OCI-LY3 (cell line): ENCODE results near the gene SLC4A7.
"Not testable (repeated sequence)": the region's sequence is repeated elsewhere in the genome, so short reads cannot be mapped to it uniquely, and the experiment has no call there.

Experiments
- H2AFZ ChIP-seq: fragments of 200-600, 300-600 bp; shearing (Covaris generic); 2 replicates; pipeline ENCODE4 v1.6.0; 2014; ENCODE audit warnings: antibody characterized with exemption, low read depth, low read length
- H3K27ac ChIP-seq: fragments of 200-600, 300-600 bp; sonication (generic); 2 replicates; pipeline ENCODE4 v1.5.1; 2014; ENCODE audit warnings: mild to moderate bottlenecking, low read length, moderate library complexity, mixed read lengths
- H3K27me3 ChIP-seq: fragments of 200-600, 300-600 bp; sonication (generic); 2 replicates; pipeline ENCODE4 v1.6.1; 2014; ENCODE audit warnings: low read depth, low read length, mixed read lengths
- H3K36me3 ChIP-seq: fragments of 200-600, 300-600 bp; sonication (generic); replicated peaks from 2 replicates; pipeline ENCODE3; 2014; ENCODE audit warnings: low read depth, low read length, mixed read lengths
- H3K4me1 ChIP-seq: fragments of 300-600, 200-600 bp; sonication (generic); 2 replicates; pipeline ENCODE4 v1.6.1; 2014; ENCODE audit warnings: low read length, mixed read lengths
- H3K4me2 ChIP-seq: fragments of 200-600, 300-600 bp; sonication (generic); 2 replicates; pipeline ENCODE4 v1.6.1; 2014; ENCODE audit warnings: low read length, mixed read lengths
- H3K4me3 ChIP-seq: fragments of 300-600, 200-600 bp; sonication (generic); 2 replicates; pipeline ENCODE4 v1.5.1; 2014; ENCODE audit warnings: antibody characterized with exemption, mild to moderate bottlenecking, low read length, moderate library complexity
- H3K79me2 ChIP-seq: fragments of 300-600, 200-600 bp; shearing (Covaris generic); 2 replicates; pipeline ENCODE4 v1.6.1; 2014; ENCODE audit warnings: mild to moderate bottlenecking, low read length, mixed read lengths
- H3K9ac ChIP-seq: fragments of 300-600, 200-600 bp; shearing (Covaris generic); 2 replicates; pipeline ENCODE4 v1.6.0; 2014; ENCODE audit warnings: mild to moderate bottlenecking, low read length, moderate library complexity
- H3K9me3 ChIP-seq: fragments of 200-600, 300-600 bp; shearing (Covaris generic); 2 replicates; pipeline ENCODE4 v1.6.1; 2014; ENCODE audit warnings: low read length, mixed read lengths; ENCODE audit not compliant: insufficient read depth
- H4K20me1 ChIP-seq: fragments of 200-600, 300-600 bp; sonication (generic); 2 replicates; pipeline ENCODE4 v1.6.1; 2016; ENCODE audit warnings: low read length, mixed read lengths; ENCODE audit not compliant: insufficient read depth
- CTCF ChIP-seq: fragments of 200-600, 300-600 bp; sonication (generic); IDR thresholded peaks from 2 replicates; pipeline ENCODE4 v1.5.1; 2014; ENCODE audit warnings: antibody characterized with exemption, low read length, low read depth
- EZH2phosphoT487 ChIP-seq: fragments of 200-600 bp; shearing (Covaris generic); IDR thresholded peaks from 2 replicates; pipeline ENCODE4 v1.6.1; 2018; ENCODE audit warnings: antibody characterized with exemption, mixed run types, low read depth

SLC4A7 gene

GRCh38 chr3:27451251-27451650, 32.9 kb downstream of the SLC4A7 start:
- no peak overlapping the region for H3K27ac ChIP-seq
- H3K4me3 ChIP-seq: no peak overlapping the region
- H3K79me2 ChIP-seq: peaks cover 68% of the 10 kb centered on the region
- no peak overlapping the region for H2AFZ ChIP-seq
- no peak for TF ChIP-seq CTCF
- peaks cover 19% of the 10 kb centered on the region for H3K4me1 ChIP-seq
- H3K9me3 ChIP-seq: no peaks in the 10 kb centered on the region
- H3K27me3 ChIP-seq: no peaks in the 10 kb centered on the region
- peaks cover 30% of the 10 kb centered on the region for H3K36me3 ChIP-seq
- peaks cover 4% of the 10 kb centered on the region; the same call in 1 of the 2 replicates for H4K20me1 ChIP-seq
- no peak overlapping the region for H3K4me2 ChIP-seq
- H3K9ac ChIP-seq: no peak overlapping the region

DNA sequence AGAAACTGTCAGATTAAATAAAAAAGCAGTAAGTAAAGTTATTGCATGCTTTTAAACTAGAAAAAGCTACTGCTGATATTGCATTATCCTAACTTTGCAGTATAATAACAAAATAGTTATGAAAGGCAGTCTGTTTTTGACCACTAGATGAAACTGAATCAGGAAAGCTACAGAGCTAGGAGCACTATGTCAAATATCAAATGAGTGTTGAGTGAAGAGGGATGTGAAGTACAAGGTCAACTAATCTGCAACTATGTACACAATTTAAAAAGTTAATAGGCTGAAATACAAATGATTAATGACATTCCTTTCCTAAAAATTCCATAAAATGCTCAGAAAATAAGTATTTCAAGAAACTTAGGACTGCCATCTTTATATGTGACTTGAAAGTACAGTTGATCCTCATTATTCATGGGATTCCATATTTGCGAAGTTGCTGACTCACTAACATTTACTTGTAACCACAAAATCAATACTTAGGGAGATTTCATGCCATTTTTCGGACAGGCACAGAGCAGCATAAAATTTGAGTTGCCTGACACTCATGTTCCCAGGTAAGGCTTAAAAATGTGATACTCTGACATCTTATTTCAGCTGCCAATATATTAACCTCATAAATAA, 34.5 kb downstream of the SLC4A7 start:
- Histone ChIP-seq H2AFZ (no peak overlapping the region), H3K27me3 (no peaks in the 10 kb centered on the region), H3K36me3 (peaks cover 33% of the 10 kb centered on the region), H3K9me3 (no peaks in the 10 kb centered on the region), H3K4me3 (no peak overlapping the region), H3K4me2 (no peak overlapping the region), H3K4me1 (peaks cover 15% of the 10 kb centered on the region), H4K20me1 (peaks cover 3% of the 10 kb centered on the region; the same call in 1 of the 2 replicates), H3K27ac (no peak overlapping the region), H3K79me2 (peaks cover 52% of the 10 kb centered on the region), H3K9ac (no peak overlapping the region)
- TF ChIP-seq EZH2phosphoT487 (no peak), CTCF (no peak)

DNA sequence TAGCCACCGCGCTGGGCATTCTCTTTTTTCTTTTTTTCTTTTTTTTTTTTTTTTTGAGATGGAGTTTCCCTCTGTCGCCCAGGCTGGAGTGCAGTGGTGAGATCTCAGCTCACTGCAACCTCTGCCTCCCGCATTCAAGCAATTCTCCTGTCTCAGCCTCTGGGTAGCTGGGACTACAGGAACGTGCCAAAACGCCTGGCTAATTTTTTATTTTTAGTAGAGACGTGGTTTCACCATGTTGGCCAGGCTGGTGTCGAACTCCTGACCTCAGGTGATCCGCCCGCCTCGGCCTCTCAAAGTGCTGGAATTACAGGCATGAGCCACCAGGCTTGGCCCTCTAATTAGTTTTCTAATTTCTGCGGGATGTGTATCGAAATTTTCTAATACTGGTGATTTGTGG, 41.2 kb downstream of the SLC4A7 start:
- not testable (repeated sequence) for H3K4me2 ChIP-seq, H3K27ac ChIP-seq, H2AFZ ChIP-seq, H3K9me3 ChIP-seq, H3K4me3 ChIP-seq, H4K20me1 ChIP-seq, H3K9ac ChIP-seq, H3K27me3 ChIP-seq, H3K4me1 ChIP-seq
- peaks cover 45% of the 10 kb centered on the region for H3K36me3 ChIP-seq
- peaks cover 11% of the 10 kb centered on the region for H3K79me2 ChIP-seq

- H3K4me2 ChIP-seq, H3K27me3 ChIP-seq, H3K27ac ChIP-seq, H3K9me3 ChIP-seq, H2AFZ ChIP-seq, H3K9ac ChIP-seq, H4K20me1 ChIP-seq, H3K4me3 ChIP-seq, H3K4me1 ChIP-seq: not testable (repeated sequence)
- Histone ChIP-seq H3K79me2 (peaks cover 11% of the 10 kb centered on the region), H3K36me3 (peaks cover 56% of the 10 kb centered on the region)
Measured at GRCh38 chr3:27438352-27438751, 45.8 kb downstream of the SLC4A7 start.

DNA sequence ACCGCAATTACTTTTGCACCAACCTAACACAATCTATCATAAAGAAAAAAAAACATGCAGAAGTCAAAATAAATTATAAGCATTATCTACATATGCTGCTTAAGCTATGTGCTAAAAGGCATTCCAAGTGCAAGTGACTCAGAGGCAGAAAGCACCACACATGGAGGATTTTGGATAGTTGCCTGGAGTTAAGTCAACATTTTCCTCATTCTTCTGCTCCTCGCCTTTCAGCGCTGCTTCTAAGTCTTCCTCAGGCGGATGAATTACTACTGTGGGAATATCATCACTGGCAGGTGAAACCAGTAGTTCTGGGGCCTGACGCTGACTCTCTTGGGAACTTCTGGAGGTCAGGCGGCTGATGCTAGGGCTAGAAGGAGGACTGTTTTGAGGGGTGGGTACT, 53.1 kb downstream of the SLC4A7 start:
- H4K20me1 ChIP-seq: no peaks in the 10 kb centered on the region
- H3K9ac ChIP-seq: no peak overlapping the region
- no peaks in the 10 kb centered on the region for H3K9me3 ChIP-seq
- peaks cover 57% of the 10 kb centered on the region for H3K36me3 ChIP-seq
- no peak overlapping the region for H2AFZ ChIP-seq
- no peaks in the 10 kb centered on the region for H3K4me1 ChIP-seq
- H3K27me3 ChIP-seq: no peaks in the 10 kb centered on the region
- peaks cover 6% of the 10 kb centered on the region for H3K79me2 ChIP-seq
- H3K4me3 ChIP-seq: no peak overlapping the region
- H3K27ac ChIP-seq: no peak overlapping the region
- TF ChIP-seq CTCF (no peak), EZH2phosphoT487 (no peak)
- H3K4me2 ChIP-seq: no peak overlapping the region
